Glomerular visceral epithelial cell (primary cell): Measurements from ENCODE around the gene CDC42BPA.
"Not testable (repeated sequence)": the region's sequence is repeated elsewhere in the genome, so short reads cannot be mapped to it uniquely, and the experiment has no call there.

ENCODE experiments used
- DNase-seq: peaks from one replicate; pipeline ENCODE4 v3.0.0-alpha.2; 2016; ENCODE audit errors: extremely low spot score

CDC42BPA gene

GRCh38 chr1:226964611-226965486 is 353.4 kb downstream of the CDC42BPA start:
- no peak for DNase-seq

GRCh38 chr1:226964068-226964425 is 354.2 kb downstream of the CDC42BPA start:
- no peak for DNase-seq

- no peak for DNase-seq
Measured at GRCh38 chr1:226962421-226963391, 355.6 kb downstream of the CDC42BPA start.

- DNase-seq, result no peak
Measured at GRCh38 chr1:226960944-226961765, 357.1 kb downstream of the CDC42BPA start.

- no peak for DNase-seq
Measured at GRCh38 chr1:226960256-226960655, 358.0 kb downstream of the CDC42BPA start.

- no peak for DNase-seq
Measured at GRCh38 chr1:226958300-226958699, 360.0 kb downstream of the CDC42BPA start.

- DNase-seq, result no peak
Measured at GRCh38 chr1:226957714-226958113, 360.6 kb downstream of the CDC42BPA start.

- no peak for DNase-seq
Measured at GRCh38 chr1:226956942-226957713, 361.2 kb downstream of the CDC42BPA start.

GRCh38 chr1:226955857-226956256 is 362.4 kb downstream of the CDC42BPA start:
- DNase-seq, result not testable (repeated sequence)

GRCh38 chr1:226954777-226955176 is 363.5 kb downstream of the CDC42BPA start:
- DNase-seq, result no peak

- DNase-seq, result no peak
Measured at GRCh38 chr1:226954337-226954736, 364.0 kb downstream of the CDC42BPA start.

GRCh38 chr1:226953175-226953800 is 365.0 kb downstream of the CDC42BPA start:
- DNase-seq, result no peak

- no peak for DNase-seq
Measured at GRCh38 chr1:226952118-226952441, 366.2 kb downstream of the CDC42BPA start.

GRCh38 chr1:226951286-226952117 is 366.8 kb downstream of the CDC42BPA start:
- DNase-seq, result no peak

GRCh38 chr1:226950871-226951270 is 367.4 kb downstream of the CDC42BPA start:
- DNase-seq, result no peak

GRCh38 chr1:226950316-226950715 is 368.0 kb downstream of the CDC42BPA start:
- no peak for DNase-seq

- no peak for DNase-seq
Measured at GRCh38 chr1:226949401-226949800, 368.9 kb downstream of the CDC42BPA start.

GRCh38 chr1:226948996-226949395 is 369.3 kb downstream of the CDC42BPA start:
- DNase-seq, result no peak

- no peak for DNase-seq
Measured at GRCh38 chr1:226948480-226948879, 369.8 kb downstream of the CDC42BPA start.

- DNase-seq, result no peak
Measured at GRCh38 chr1:226948051-226948450, 370.2 kb downstream of the CDC42BPA start.
